Mesothelial cell of epicardium (in vitro differentiated cells): ENCODE data around the gene TFDP1. TPM values are rescaled to one million over a fixed set of nuclear protein-coding genes. Genes with fewer than 3 reads are reported as not detected.

Experiments used
- DNase-seq, 2 experiments: peaks; one replicate each; pipeline ENCODE4 v3.0.0; 2021; ENCODE audit warnings: low spot score in 2 of 2; ENCODE audit not compliant: unreplicated experiment in 2 of 2
- H3K27ac Mint-ChIP-seq: 2 replicates; pipeline ENCODE4 v1.8.0; 2021; ENCODE audit warnings: mixed read lengths
- H3K27me3 Mint-ChIP-seq: 2 replicates; pipeline ENCODE4 v1.8.0; 2021; ENCODE audit warnings: low read depth, mixed read lengths
- H3K36me3 Mint-ChIP-seq: 2 replicates; pipeline ENCODE4 v1.8.0; 2021; ENCODE audit warnings: mixed read lengths
- H3K4me1 Mint-ChIP-seq: 2 replicates; pipeline ENCODE4 v1.8.0; 2021; ENCODE audit warnings: mixed read lengths
- H3K4me3 Mint-ChIP-seq: 2 replicates; pipeline ENCODE4 v1.8.0; 2021; ENCODE audit warnings: mild to moderate bottlenecking, moderate library complexity, mixed read lengths
- H3K9me3 Mint-ChIP-seq: 2 replicates; pipeline ENCODE4 v1.8.0; 2021; ENCODE audit warnings: mixed read lengths
- CTCF ChIP-seq: fragments of 200-600 bp; sonication (generic); IDR thresholded peaks from one replicate; pipeline ENCODE4 v1.5.0; 2021; ENCODE audit warnings: antibody characterized with exemption; ENCODE audit not compliant: unreplicated experiment
- total RNA-seq: library from RNA; stranded (reverse); gene quantifications from 3 replicates; pipeline ENCODE4 v1.2.1, GENCODE V29; 2021

Gene TFDP1
- total RNA-seq, 1 donor from 2014 or later = 52.6 TPM

GRCh38 chr13:113656831-113657671 is 72.5 kb downstream of the TFDP1 start:
- Mint-ChIP-seq H3K4me3 (no peak overlapping the region), H3K4me1 (peaks cover 3% of the 10 kb centered on the region), H3K9me3 (peaks cover 16% of the 10 kb centered on the region), H3K27ac (no peak overlapping the region), H3K27me3 (no peaks in the 10 kb centered on the region), H3K36me3 (no peaks in the 10 kb centered on the region)
- TF ChIP-seq CTCF = no peak
- DNase-seq = peak; percentile 13 to 29

DNA sequence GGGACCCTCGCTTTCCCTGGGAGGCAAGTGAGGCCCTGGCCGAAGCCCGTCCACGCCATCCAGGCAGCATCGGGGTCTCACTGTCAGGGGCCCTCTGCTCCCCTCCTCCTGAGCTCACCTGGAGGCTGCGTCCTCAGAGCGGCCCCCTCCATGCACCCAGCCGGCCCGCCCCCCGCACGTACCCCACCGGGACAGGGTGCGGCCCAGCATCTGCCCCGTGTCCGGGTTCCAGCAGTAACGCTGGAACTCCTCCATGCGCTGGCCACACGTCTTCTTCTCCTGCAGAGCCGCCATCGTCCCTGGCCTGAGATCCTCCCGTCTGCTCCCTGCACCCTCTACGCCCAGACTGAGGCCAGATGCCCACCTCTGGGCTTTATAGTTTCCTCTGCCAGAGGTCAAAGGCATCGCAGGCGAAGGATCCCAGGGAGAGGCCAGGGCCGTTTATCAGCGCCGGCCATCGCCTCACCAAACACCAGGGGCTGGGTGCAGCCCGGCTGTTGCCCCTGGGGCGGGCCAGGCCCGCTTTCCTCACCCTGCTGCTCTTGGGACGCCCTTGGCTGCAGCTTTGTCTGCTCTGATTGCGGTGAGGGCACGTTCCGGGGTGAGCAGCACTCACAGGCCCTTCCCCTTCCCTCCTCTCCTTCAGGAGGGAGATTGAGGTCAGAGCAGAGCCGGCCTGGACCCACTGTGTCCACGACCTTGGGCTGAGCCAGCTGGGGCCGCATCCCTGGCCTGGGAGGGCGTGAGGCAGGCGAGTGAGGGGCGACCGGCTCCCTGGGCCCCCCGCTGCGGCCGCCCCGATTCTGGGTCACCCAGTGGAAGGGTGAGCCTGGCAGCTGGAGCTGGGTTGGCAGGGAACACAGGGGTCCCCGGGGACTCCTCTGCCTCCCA is 73.5 kb downstream of the TFDP1 start, which contains the start of gene ATP4B:
Gene ATP4B, minus strand, starts transcription at position 348 of the 891 bp plus-strand sequence. Its CDS starts 54 bp downstream, at position 294.
- peak; percentile 18 to 33 for DNase-seq
- H3K9me3 Mint-ChIP-seq = peaks cover 21% of the 10 kb centered on the region
- H3K36me3 Mint-ChIP-seq = no peaks in the 10 kb centered on the region
- TF ChIP-seq CTCF = no peak
- peaks cover 3% of the 10 kb centered on the region for H3K4me1 Mint-ChIP-seq
- no peak within 1 kb of the TSS for H3K27ac Mint-ChIP-seq
- H3K4me3 Mint-ChIP-seq = no peak within 1 kb of the TSS
- H3K27me3 Mint-ChIP-seq = no peaks in the 10 kb centered on the region

DNA sequence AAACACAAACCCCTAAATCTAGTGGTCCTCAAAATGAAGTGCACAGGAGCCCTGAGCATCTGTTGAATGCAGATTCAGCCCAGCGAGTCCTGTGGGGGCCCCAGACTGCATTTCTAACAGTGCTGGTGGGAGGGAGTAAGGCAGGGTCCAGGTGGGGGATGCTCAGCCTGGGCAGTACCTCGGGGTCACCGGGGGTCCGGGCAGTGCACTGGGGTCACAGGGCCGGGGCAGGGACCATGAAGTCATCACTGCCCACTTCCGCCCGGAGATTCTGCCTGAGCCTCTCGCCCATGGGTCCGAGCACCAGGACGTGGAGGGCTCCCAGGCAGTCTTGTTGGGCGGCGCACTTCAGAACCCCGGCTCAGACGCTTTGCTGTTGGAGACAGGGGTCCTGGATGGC is 74.3 kb downstream of the TFDP1 start:
- no peaks in the 10 kb centered on the region for H3K36me3 Mint-ChIP-seq
- H3K4me3 Mint-ChIP-seq = no peak overlapping the region
- peaks cover 3% of the 10 kb centered on the region for H3K27me3 Mint-ChIP-seq
- H3K9me3 Mint-ChIP-seq = peaks cover 21% of the 10 kb centered on the region
- TF ChIP-seq CTCF = no peak
- DNase-seq = peak; percentile 17 to 27
- no peak overlapping the region for H3K27ac Mint-ChIP-seq
- H3K4me1 Mint-ChIP-seq = peaks cover under 1% of the 10 kb centered on the region

GRCh38 chr13:113659337-113659736 is 74.8 kb downstream of the TFDP1 start:
- Mint-ChIP-seq H3K9me3 (peaks cover 21% of the 10 kb centered on the region), H3K27ac (no peak overlapping the region), H3K27me3 (peaks cover 3% of the 10 kb centered on the region), H3K36me3 (no peaks in the 10 kb centered on the region), H3K4me1 (no peaks in the 10 kb centered on the region), H3K4me3 (no peak overlapping the region)
- TF ChIP-seq CTCF = no peak
- DNase-seq = no peak

GRCh38 chr13:113660066-113660465 is 75.5 kb downstream of the TFDP1 start:
- Mint-ChIP-seq H3K4me1 (no peaks in the 10 kb centered on the region), H3K27me3 (peaks cover 3% of the 10 kb centered on the region), H3K9me3 (peaks cover 21% of the 10 kb centered on the region), H3K36me3 (no peaks in the 10 kb centered on the region), H3K4me3 (no peak overlapping the region), H3K27ac (no peak overlapping the region)
- no peak for TF ChIP-seq CTCF
- peak in 1 of 2 experiments; percentile 6 for DNase-seq
